HG03064 (cell line): Measurements from ENCODE around the gene TNIK.
"Not testable (repeated sequence)": the region's sequence is repeated elsewhere in the genome, so short reads cannot be mapped to it uniquely, and the experiment has no call there.

Source experiments
- ATAC-seq: cut with Tn5 transposase; IDR thresholded peaks from one replicate; pipeline ENCODE4 v1.9.1; 2021; ENCODE audit warnings: low read depth; ENCODE audit not compliant: unreplicated experiment

TNIK gene

GRCh38 chr3:171447579-171447891, 12.7 kb downstream of the TNIK start:
- not testable (repeated sequence) for ATAC-seq

DNA sequence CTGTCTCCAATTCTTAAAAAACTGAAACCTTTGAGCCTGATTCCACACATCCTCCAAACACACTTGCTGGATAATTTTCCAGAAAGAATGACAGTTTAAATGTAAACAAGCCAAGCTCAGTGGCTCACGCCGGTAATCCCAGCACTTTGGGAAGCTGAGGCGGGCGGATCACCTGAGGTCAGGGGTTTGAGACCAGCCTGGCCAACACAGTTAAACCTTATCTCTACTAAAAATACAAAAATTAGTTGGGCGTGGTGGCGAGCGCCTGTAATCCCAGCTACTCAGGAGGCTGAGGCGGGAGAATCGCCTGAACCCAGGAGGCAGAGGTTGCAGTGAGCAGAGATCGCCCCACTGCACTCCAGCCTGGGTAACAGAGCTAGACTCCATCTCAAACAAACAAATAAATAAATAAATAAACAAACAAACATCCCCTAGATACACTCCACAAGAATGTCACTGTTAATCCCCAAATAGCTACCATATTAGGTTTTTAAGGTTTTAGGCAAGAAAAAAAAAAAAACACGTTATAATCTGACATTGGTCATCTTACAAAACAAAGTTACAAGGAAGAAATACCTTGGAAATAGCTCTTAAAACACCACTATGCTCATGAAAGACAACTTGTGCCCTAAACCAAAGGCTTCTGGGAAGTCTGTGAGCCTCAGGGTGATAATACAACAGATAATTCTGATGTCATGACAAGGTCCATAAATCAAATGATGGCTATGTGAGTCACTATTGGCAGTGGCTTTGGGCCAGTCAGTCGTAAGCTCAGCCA, 13.2 kb downstream of the TNIK start:
- ATAC-seq: no peak

DNA sequence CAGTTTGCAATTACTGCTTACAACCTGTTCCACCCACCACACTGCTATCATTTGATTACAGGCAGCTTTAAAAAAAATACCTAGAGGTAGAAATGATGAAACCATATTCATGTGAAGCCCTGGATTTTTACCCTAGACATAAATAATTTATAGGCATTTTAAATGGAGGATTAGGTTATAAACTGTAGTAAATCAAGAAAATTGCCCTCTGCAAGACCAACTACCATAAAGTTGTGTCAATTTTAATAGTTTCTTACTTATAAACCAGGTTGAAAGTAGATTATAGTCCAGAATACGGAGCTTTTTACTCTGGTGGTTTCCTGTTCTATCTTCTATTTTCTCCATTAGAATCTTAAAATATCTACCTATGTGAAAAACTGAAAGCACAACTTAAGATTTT, 13.9 kb downstream of the TNIK start:
- no peak for ATAC-seq

DNA sequence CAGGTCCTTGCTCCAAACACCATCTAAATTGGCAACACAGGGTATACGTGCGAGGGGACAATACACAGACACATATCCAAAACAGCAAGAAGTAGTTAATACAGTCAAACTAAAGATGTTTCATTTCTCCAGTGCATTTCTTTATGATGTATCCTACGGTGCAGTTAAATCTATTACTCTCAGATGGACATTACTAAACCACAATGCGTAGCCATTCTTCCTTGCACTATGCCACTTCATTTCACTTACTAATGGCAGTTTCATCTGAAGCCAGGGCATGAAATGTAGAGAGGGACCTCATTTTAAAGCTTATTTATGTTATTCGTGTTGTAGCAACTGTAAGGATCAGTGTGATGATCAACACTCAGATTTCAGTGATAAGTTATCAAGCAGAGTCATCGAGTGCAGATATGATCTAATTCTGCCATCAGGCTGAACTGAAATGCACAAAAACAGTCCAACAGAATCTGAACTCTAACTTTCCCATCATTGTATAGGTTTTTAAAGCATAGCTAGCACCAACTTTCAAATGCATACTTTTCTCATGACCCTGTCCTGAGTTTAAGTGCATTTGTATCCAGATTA, 14.5 kb downstream of the TNIK start:
- no peak for ATAC-seq

DNA sequence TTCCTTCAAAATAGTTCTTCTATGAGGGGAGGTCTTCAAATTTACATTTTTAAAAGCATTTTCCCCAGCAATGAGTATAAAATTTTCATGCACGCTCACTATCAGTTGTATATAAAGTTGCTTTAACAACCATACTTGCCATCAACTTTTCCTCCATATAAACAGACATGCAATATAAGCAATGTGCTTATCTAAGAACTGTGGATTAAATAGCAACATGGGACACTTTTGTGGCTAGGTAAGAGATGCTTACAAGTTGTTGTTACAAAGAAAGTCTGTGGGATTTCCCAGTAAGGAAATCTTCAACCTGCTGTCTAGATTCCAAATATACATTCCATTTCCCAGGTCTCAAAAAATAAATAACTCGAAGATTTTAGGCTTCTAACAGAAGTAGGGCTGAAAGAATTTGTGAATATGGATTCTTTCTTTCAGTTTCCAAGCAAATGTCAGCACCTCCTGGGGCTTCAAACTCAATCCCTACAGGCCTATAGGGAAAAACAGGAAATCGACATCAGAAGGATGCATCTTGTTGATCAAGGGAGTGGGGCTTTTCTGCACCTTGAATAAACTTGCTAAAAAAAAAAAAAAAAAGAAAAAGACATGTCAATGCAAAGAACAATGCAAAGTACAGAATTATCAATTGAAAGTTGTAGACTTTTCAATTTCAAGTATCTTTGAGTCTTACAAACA, 16.1 kb downstream of the TNIK start:
- ATAC-seq: no peak

DNA sequence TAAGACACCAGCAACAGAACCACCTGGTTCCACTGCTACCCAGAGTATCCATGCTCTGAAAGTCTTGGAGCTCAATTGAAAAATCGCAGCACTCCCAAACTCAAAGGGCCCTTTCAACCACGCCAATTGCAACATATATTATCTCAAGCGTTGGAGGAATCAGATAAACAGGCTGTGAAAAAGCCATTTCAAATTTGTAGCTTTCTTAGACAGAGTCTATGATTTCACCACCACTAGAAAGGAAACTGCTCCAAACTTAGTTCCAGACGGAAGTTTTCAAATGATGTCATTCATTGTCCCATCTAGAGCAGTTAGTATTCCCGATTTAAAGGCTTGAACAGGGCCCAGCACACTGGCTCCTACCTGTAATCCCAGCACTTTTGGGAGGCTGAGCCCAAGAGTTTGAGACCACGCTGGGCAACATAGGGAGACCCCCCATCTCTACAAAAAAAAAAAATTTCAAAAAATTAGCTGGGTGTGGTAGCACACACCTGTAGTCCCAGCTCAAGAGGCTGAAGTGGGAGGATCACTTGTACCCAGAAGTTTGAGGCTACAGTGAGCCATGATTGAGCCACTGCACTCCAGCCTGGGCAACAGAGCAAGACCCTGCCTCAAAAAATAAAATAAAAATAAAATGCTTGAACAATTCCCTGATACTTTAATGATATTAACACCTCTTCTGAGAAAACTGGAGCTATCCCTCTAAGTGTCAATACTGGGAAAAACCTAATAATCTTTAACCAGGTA, 16.8 kb downstream of the TNIK start:
- no peak for ATAC-seq

DNA sequence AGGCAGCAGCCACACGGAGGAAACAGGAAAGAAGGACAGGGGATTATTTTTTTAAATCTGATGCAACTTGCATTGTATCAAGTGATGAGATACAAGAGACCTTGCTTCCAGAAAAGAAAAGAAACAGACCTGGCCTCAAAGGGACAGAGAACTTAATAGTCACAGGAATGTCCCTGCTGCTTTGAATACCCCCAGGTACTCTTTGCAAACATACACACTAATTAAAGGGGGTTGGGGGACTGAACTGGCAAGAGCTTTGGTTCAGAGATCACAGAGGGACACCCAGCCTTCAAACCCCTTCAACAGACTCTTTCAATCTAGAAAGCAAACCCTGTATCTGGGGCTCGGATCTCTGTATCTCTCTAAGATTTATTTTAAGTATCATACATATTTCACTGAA, 18.0 kb downstream of the TNIK start:
- ATAC-seq: no peak

GRCh38 chr3:171441381-171441780, 18.8 kb downstream of the TNIK start:
- no peak for ATAC-seq

- ATAC-seq: no peak
These were observed 20.2 kb downstream of the TNIK start for GRCh38 chr3:171439996-171440395.

GRCh38 chr3:171437115-171437756, 23.0 kb downstream of the TNIK start:
- no peak for ATAC-seq

DNA sequence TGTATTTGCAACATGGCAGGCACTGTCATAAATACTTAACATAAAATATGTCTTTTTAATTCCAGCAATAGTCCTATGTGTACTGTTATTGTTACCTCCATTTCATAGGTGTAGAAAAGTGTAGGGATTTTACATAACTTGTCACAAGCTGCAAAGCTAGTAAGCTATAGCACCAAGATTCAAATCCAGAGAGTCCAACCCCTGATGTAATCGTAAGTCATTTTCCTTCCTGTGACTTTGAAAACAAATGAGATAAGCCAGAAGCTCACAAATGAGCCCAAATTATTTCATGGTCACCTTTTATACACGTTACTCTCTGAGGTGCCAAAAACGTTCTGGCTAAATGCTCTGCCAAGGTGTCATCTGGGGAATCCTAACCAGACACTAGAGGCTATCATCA, 23.8 kb downstream of the TNIK start:
- ATAC-seq: no peak

DNA sequence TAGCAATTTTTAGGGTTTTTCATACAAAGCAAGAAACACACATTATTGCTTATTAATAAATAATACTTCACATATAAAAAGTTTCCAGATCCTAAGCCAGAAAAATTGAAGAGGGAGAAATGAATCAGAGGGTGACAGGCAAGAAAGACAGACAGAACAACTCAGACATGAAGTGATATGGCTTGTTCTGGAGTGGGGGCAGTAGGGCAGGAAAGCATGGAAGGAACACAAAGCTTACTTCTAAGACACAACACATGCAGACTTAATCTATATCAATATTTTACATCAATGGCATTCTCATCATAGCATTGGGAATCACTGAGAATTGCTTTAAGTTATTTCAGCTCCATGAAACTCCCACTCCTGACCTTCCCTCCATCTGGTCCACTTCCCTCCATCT, 24.4 kb downstream of the TNIK start:
- no peak for ATAC-seq

DNA sequence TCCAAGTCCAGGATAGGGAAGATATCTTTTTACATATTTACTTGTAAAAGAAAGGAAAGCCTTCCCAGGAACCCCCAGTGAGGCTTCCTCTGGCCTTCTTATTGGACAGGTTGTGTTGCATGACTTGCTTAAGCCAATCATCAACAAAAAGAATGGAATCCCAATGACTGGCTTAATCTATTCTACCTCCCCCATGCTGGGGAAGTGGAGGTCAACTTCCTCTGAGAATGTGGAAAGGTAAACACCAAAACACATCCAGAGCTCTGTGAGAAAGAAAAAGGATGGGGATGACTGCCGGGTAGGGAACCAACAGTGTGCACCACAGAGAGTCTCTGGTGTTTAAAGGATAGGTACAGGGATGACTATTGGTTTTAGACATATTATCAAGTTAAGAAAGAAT, 25.1 kb downstream of the TNIK start:
- ATAC-seq: no peak

GRCh38 chr3:171432548-171432947, 27.7 kb downstream of the TNIK start:
- no peak for ATAC-seq

GRCh38 chr3:171431550-171431949, 28.7 kb downstream of the TNIK start:
- no peak for ATAC-seq

DNA sequence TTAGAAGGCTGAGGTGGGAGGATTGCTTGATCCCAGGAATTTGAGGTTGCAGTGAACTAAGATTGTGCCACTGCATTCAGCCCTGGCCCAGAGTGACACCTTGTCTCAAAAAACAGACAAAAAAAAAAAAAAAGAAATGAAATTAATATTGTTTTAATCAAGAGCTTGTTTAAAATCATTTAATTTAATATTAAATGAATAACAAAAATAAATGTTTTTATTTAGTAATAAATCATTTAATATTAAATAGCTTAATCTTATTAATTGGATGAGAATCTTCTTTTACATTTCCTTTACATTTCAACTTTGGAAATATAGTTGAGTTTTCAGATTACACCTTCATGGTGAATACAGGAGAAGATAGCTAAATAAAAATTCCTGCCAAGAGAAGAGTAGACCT, 29.7 kb downstream of the TNIK start:
- ATAC-seq: no peak

GRCh38 chr3:171429635-171430034, 30.6 kb downstream of the TNIK start:
- ATAC-seq: no peak

DNA sequence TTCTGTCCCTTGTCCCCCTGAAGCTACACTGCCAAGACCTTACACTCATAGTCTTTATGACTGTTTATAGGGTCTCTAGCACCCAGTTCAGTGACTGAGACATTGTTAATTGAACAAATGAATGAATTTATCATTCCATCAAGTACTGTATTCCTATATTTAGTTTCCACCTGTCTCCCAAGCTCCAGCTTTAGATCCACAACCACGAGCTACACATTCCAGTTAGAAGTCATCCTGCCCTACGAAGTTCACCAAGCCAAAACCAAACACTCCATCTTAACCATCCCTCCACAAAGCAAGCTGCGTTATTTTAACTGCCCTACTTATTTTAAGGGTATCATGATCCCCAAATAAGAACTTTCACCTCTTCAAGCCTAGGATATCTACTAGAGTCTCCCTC, 31.3 kb downstream of the TNIK start:
- ATAC-seq: no peak

DNA sequence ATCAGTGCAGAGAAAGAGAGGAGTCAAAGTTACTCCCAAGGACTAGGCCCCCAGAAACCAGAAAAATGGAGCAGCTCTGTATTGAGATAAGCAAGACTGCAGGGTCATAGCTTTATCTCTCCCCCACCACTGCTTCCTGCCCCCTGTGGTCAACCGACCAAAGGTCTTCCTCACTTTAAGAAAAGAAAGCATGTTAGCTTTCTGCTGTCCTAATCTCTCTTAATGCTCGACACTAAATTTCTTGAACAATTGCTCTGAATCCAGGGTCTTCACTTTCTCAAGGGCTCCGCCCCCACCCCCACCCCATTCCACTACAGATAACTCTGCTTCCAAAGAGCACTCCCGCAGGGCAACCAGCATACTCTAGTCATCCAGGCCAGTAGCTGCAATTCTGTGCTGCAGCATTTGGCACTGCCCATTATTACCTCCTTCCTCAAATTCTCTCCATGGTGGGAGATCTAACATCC, 31.9 kb downstream of the TNIK start:
- no peak for ATAC-seq

DNA sequence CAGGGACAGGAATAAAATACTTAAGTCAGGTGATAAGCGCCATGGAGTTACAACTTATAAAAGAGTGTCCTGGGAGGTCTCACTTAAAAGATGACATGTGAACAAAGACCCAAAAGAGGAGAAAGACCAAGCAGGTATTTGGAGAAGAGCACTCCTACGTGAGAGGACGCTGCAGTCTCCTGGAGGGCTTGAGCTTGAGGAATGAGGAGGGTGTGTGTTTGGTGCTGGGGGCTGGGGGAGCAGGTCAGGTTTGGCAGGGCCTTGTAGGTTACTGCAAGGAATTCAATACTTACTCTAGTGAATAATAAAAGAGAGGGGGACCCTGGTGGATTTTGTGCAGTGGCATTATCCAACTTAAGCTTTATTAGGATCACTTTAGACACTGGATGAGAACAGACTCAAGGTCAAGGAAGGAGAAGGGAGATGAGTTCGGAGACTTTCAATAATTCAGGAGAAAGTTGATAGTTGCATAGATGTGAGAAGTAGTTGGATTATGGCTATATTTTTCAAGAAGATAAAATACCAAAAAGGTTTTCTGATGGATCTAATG, 32.4 kb downstream of the TNIK start:
- no peak for ATAC-seq
